HepG2 (cell line): ENCODE data around the gene RIBC1. TPM values are rescaled to one million over a fixed set of nuclear protein-coding genes. Genes with fewer than 3 reads are reported as not detected.

ENCODE experiments used
- ATAC-seq: fragments of 200-7000 bp; cut with Tn5 transposase; 3 replicates; pipeline ENCODE4 v1.9.1; 2020; ENCODE audit warnings: mild to moderate bottlenecking, moderate library complexity
- BruUV-seq: library from RNA; stranded (reverse); fragments of 400-500 nt; replicated peaks from 2 replicates; lab custom pipeline; 2021; lab: Mats Ljungman, UMichigan
- CTCF ChIA-PET: fragments of 300-600 bp; formaldehyde crosslinking; extraction: SDS; loops from one replicate; lab custom pipeline; 2021; ENCODE audit warnings: low total read pairs, inconsistent platforms, low intra/inter-chr PET ratio; lab: Yijun Ruan, JAX
- POLR2A ChIA-PET: fragments of 350-600 bp; sonication (Branson Sonifier 250); formaldehyde crosslinking; loops from one replicate; lab custom pipeline; 2020; ENCODE audit warnings: antibody characterized with exemption, inconsistent platforms; lab: Yijun Ruan, JAX
- DNase-seq: peaks from one replicate; pipeline ENCODE4 v3.0.0-alpha.2; 2015; ENCODE audit warnings: low spot score
- FAIRE-seq: peaks from 3 replicates; lab custom pipeline; 2011; peaks lifted over from hg19 to GRCh38; lab: Jason Lieb, UNC
- H2AFZ ChIP-seq: one replicate; pipeline ENCODE4 v1.6.1; 2011; ENCODE audit warnings: low read length, inconsistent platforms
- H3K27ac ChIP-seq: fragments of 300-600 bp; 3 replicates; pipeline ENCODE4 v1.8.0; 2011; ENCODE audit warnings: mixed run types, mild to moderate bottlenecking, mixed read lengths, low read length, inconsistent platforms; ENCODE audit not compliant: insufficient read depth; ENCODE audit errors: extremely low read length
- H3K27me3 ChIP-seq, 2 experiments: fragments of 200-600 bp in 1 of 2; 2 replicates in 1 of 2; 3 replicates in 1 of 2; pipeline versions ENCODE4 v1.6.0 to v1.8.0; 2011; ENCODE audit warnings: low read length in 2 of 2, mild to moderate bottlenecking in 2 of 2, moderate library complexity in 2 of 2, inconsistent platforms in 1 of 2; ENCODE audit not compliant: insufficient read depth in 2 of 2, control insufficient read depth in 1 of 2
- H3K36me3 ChIP-seq, 2 experiments: fragments of 200-600 bp in 1 of 2; replicated peaks in 1 of 2; 2 replicates in 1 of 2; 3 replicates in 1 of 2; pipeline versions ENCODE4 v1.5.1 to v1.8.0; 2011; ENCODE audit warnings: low read length in 2 of 2, inconsistent platforms in 1 of 2; ENCODE audit not compliant: insufficient read depth in 2 of 2, control insufficient read depth in 1 of 2
- H3K4me1 ChIP-seq: 2 replicates; pipeline ENCODE4 v1.5.1; 2012; ENCODE audit warnings: low read length, inconsistent platforms; ENCODE audit not compliant: insufficient read depth
- H3K4me2 ChIP-seq: 2 replicates; pipeline ENCODE4 v1.6.0; 2011; ENCODE audit warnings: low read depth, low read length, inconsistent platforms
- H3K4me3 ChIP-seq, 3 experiments: fragments of 200-600 bp in 1 of 3; sonication (generic), shearing (Covaris generic) in 1 of 3; replicated peaks in 1 of 3; 2 replicates each; pipeline ENCODE4 v1.5.1; 2011 to 2016; ENCODE audit warnings: low read length in 3 of 3, inconsistent platforms in 2 of 3, low read depth in 2 of 3, mild to moderate bottlenecking in 2 of 3, control low read depth in 1 of 3, mixed read lengths in 1 of 3; ENCODE audit not compliant: insufficient read depth in 1 of 3
- H3K79me2 ChIP-seq: one replicate; pipeline ENCODE4 v1.6.1; 2011; ENCODE audit warnings: low read length, inconsistent platforms; ENCODE audit not compliant: insufficient read depth
- H3K9ac ChIP-seq: 2 replicates; pipeline ENCODE4 v1.6.0; 2011; ENCODE audit warnings: mild to moderate bottlenecking, low read depth, low read length, inconsistent platforms; ENCODE audit not compliant: insufficient read depth
- H3K9me3 ChIP-seq: 2 replicates; pipeline ENCODE4 v1.5.1; 2012; ENCODE audit warnings: mild to moderate bottlenecking, low read length
- H4K20me1 ChIP-seq: 2 replicates; pipeline ENCODE4 v1.6.0; 2011; ENCODE audit warnings: inconsistent platforms, mild to moderate bottlenecking, low read length, moderate library complexity; ENCODE audit not compliant: insufficient read depth
- CSRNP1 ChIP-seq: sonication (generic); formaldehyde crosslinking; IDR thresholded peaks from 2 replicates; pipeline ENCODE4 v1.8.1; 2023; ENCODE audit warnings: mild to moderate bottlenecking, missing genetic modification reagents
- ZNF430 ChIP-seq: sonication (generic); formaldehyde crosslinking; IDR thresholded peaks from 2 replicates; pipeline ENCODE4 v1.9.0; 2021; ENCODE audit warnings: mild to moderate bottlenecking, missing genetic modification reagents
- WGBS: methylation state at CpG from one replicate; pipeline ENCODE4 v1.1.6; 2017; ENCODE audit warnings: low lambda C conversion rate; 5-methylcytosine and 5-hydroxymethylcytosine counted together
- in situ Hi-C: cut with HindIII; loops from 2 replicates; pipeline ENCODE4 v1.10.0; 2017; ENCODE audit warnings: low pct_unique_long_range_greater_than_20kb; ENCODE audit not compliant: extremely low pct_ligation_motif_present
- intact Hi-C: fragments of 100-400 bp; cut with micrococcal nuclease; formaldehyde crosslinking; loops from one replicate; pipeline ENCODE4 v1.10.0; 2022; ENCODE audit not compliant: unreplicated experiment
- microRNA-seq: library from miRNA; unstranded; fragments of <30 nt; microRNA quantifications from one replicate; pipeline ENCODE4, GENCODE V29; 2020
- polyA plus RNA-seq, 8 experiments: library from polyadenylated mRNA; depleted of rRNA in 3 of 8; stranded (reverse) in 7 of 8; unstranded in 1 of 8; fragments of >200 nt; fragmentation: Illumina TruSeq in 4 of 8; extraction: Trizol in 4 of 8; gene quantifications; 2 replicates each; pipeline versions ENCODE4 v1.2.1 to v1.2.3, GENCODE V29; 2011 to 2016; ENCODE audit warnings: low read depth in 4 of 8, missing spikeins in 1 of 8, mixed read lengths in 1 of 8; ENCODE audit not compliant: insufficient read depth in 1 of 8
- small RNA-seq, 3 experiments: library from RNA; depleted of rRNA; stranded (forward); fragments of <200 nt; gene quantifications; one replicate each; pipeline ENCODE3, GENCODE V24; 2012; ENCODE audit warnings: low read depth in 2 of 3, low replicate concordance in 1 of 3; ENCODE audit not compliant: insufficient read length in 3 of 3, insufficient read depth in 2 of 3
- total RNA-seq, 5 experiments: library from RNA; depleted of rRNA; stranded (reverse); fragments of >200 nt; fragmentation: Illumina TruSeq; extraction: Trizol; gene quantifications; 2 replicates each; pipeline ENCODE4 v1.2.3, GENCODE V29; 2016; ENCODE audit warnings: low read depth in 1 of 5

The RIBC1 gene
- total and polyA plus RNA-seq, 2 of the 13 experiments (the other 11 are each of a cell fraction or from before 2014, with no cell fraction given) = 0.55 TPM; not detected in 1

GRCh38 chrX:53476371-53476770, 53.7 kb downstream of the RIBC1 start (continued):
- TF ChIP-seq CSRNP1 (CRISPR knock-in tag) = no peak

GRCh38 chrX:53479301-53479700, 56.6 kb downstream of the RIBC1 start:
- BruUV-seq = no TSS peak

More at GRCh38 chrX:53479301-53479700, 56.6 kb downstream of the RIBC1 start:
- no peak for FAIRE-seq
- Histone ChIP-seq H3K4me3 (no peak overlapping the region), H2AFZ (no peak overlapping the region)
- WGBS = 48% methylated on average over 3 of the region's 5 CpGs
- no peak for TF ChIP-seq ZNF430 (CRISPR knock-in tag)
- TF ChIP-seq, all 625 proteins: peak for 0
- POLR2A ChIA-PET = no interaction called here
- DNase-seq = no peak
- no peak for ATAC-seq
- H3K79me2 ChIP-seq = no peaks in the 10 kb centered on the region
- intact Hi-C loops (no loop called here), in situ Hi-C loops (no loop called here)
- no peaks in the 10 kb centered on the region for H3K27me3 ChIP-seq
- no peak overlapping the region for H3K4me2 ChIP-seq
- H3K36me3 ChIP-seq = no peaks in the 10 kb centered on the region
- no peaks in the 10 kb centered on the region for H3K4me1 ChIP-seq
- no peak overlapping the region for H3K27ac ChIP-seq
- no peaks in the 10 kb centered on the region for H4K20me1 ChIP-seq
- CTCF ChIA-PET = no interaction called here
- H3K9ac ChIP-seq = no peak overlapping the region
- no peaks in the 10 kb centered on the region for H3K9me3 ChIP-seq

Small RNA genes within 50 kb of the gene (microRNA-seq; reads per million reads assigned to microRNA genes)
- gene MIR6857 = 0.68 reads per million

Small RNA genes within 50 kb of the gene (small RNA-seq; reads per million reads assigned to genes)
- gene MIR6857 (0 to 0.33 (median 0) reads per million in 3 experiments), gene VTRNA3-1P (0.10 to 34.8 (median 7.8) reads per million in 3 experiments)

Other genes starting within 250 kb of the RIBC1 start
- gene KDM5C, start 197.7 kb upstream of the RIBC1 start, total RNA-seq (2016; rRNA removed; fragmentation: Illumina TruSeq; extraction: Trizol) = 26.0 and 32.5 TPM in 2 replicates
- 34.0 and 46.9 TPM in 2 replicates for gene KDM5C, start 197.7 kb upstream of the RIBC1 start, polyA plus RNA-seq (2011; rRNA removed)
- gene IQSEC2, start 141.3 kb upstream of the RIBC1 start, total RNA-seq (2016; rRNA removed; fragmentation: Illumina TruSeq; extraction: Trizol) = 0.13 and 0.17 TPM in 2 replicates
- 0.21 TPM in 1 of 2 replicates, not detected in the other for gene IQSEC2, start 141.3 kb upstream of the RIBC1 start, polyA plus RNA-seq (2011; rRNA removed)
- 46.6 and 73.4 TPM in 2 replicates for gene SMC1A, start 219 bp upstream of the RIBC1 start, total RNA-seq (2016; rRNA removed; fragmentation: Illumina TruSeq; extraction: Trizol)
- gene SMC1A, start 219 bp upstream of the RIBC1 start, polyA plus RNA-seq (2011; rRNA removed) = 9.2 and 9.4 TPM in 2 replicates
- 84.7 and 98.9 TPM in 2 replicates for gene HSD17B10, start 11.5 kb downstream of the RIBC1 start, total RNA-seq (2016; rRNA removed; fragmentation: Illumina TruSeq; extraction: Trizol)
- gene HSD17B10, start 11.5 kb downstream of the RIBC1 start, polyA plus RNA-seq (2011; rRNA removed) = 68.7 and 69.0 TPM in 2 replicates